H9 (cell line): Measurements from ENCODE around the gene AIG1. TPM values are rescaled to one million over a fixed set of nuclear protein-coding genes. Genes with fewer than 3 reads are reported as not detected.

Experiments used
- DNase-seq: peaks from one replicate; pipeline ENCODE4 v3.0.0-alpha.2; 2017
- H2AFZ ChIP-seq: one replicate; pipeline ENCODE4 v1.6.1; 2013; ENCODE audit warnings: mild to moderate bottlenecking, low read length, control low read depth, moderate library complexity
- H2AK5ac ChIP-seq: 2 replicates; pipeline ENCODE4 v1.6.1; 2013; ENCODE audit warnings: low read length, control low read depth, mixed read lengths; ENCODE audit not compliant: insufficient read length
- H2BK120ac ChIP-seq: one replicate; pipeline ENCODE4 v1.6.1; 2013; ENCODE audit warnings: low read depth, mild to moderate bottlenecking, low read length, control low read depth, inconsistent platforms; ENCODE audit not compliant: poor library complexity, severe bottlenecking
- H2BK12ac ChIP-seq: 2 replicates; pipeline ENCODE4 v1.6.1; 2013; ENCODE audit warnings: low read length, control low read depth, mixed read lengths, low read depth; ENCODE audit not compliant: insufficient read length
- H2BK15ac ChIP-seq: 2 replicates; pipeline ENCODE4 v1.6.1; 2013; ENCODE audit warnings: low read depth, low read length, control low read depth
- H2BK20ac ChIP-seq: one replicate; pipeline ENCODE4 v1.6.1; 2013; ENCODE audit warnings: low read depth, mild to moderate bottlenecking, low read length, control low read depth, inconsistent platforms; ENCODE audit not compliant: poor library complexity, severe bottlenecking
- H2BK5ac ChIP-seq: 2 replicates; pipeline ENCODE4 v1.6.1; 2013; ENCODE audit warnings: low read length, control low read depth, mixed read lengths; ENCODE audit not compliant: insufficient read length
- H3K14ac ChIP-seq: 2 replicates; pipeline ENCODE4 v1.6.1; 2013; ENCODE audit warnings: low read length, control low read depth; ENCODE audit not compliant: insufficient read depth
- H3K18ac ChIP-seq: 2 replicates; pipeline ENCODE4 v1.6.1; 2013; ENCODE audit warnings: low read depth, mild to moderate bottlenecking, mixed read lengths, low read length, control low read depth; ENCODE audit not compliant: insufficient read length
- H3K23ac ChIP-seq: 2 replicates; pipeline ENCODE4 v1.6.1; 2013; ENCODE audit warnings: low read length, control low read depth, mixed read lengths, low read depth; ENCODE audit not compliant: insufficient read length
- H3K23me2 ChIP-seq: 2 replicates; pipeline ENCODE4 v1.6.1; 2013; ENCODE audit warnings: low read depth, mild to moderate bottlenecking, mixed read lengths, low read length, control low read depth; ENCODE audit not compliant: insufficient read length, poor library complexity, severe bottlenecking
- H3K27ac ChIP-seq: 2 replicates; pipeline ENCODE4 v1.5.1; 2013; ENCODE audit warnings: low read length, control low read depth, mixed read lengths, low read depth; ENCODE audit not compliant: insufficient read length
- H3K27me3 ChIP-seq: 2 replicates; pipeline ENCODE4 v1.6.1; 2013; ENCODE audit warnings: low read length, control low read depth, inconsistent platforms; ENCODE audit not compliant: insufficient read depth
- H3K4ac ChIP-seq: 2 replicates; pipeline ENCODE4 v1.6.1; 2013; ENCODE audit warnings: low read depth, mild to moderate bottlenecking, control low read depth, inconsistent platforms, low read length, moderate library complexity
- H3K4me1 ChIP-seq: 2 replicates; pipeline ENCODE4 v1.6.1; 2013; ENCODE audit warnings: low read length, control low read depth, inconsistent platforms; ENCODE audit not compliant: insufficient read depth
- H3K4me2 ChIP-seq: 2 replicates; pipeline ENCODE4 v1.6.1; 2013; ENCODE audit warnings: low read length, control low read depth, mixed read lengths; ENCODE audit not compliant: insufficient read length, insufficient read depth
- H3K56ac ChIP-seq: 2 replicates; pipeline ENCODE4 v1.6.1; 2013; ENCODE audit warnings: low read depth, mild to moderate bottlenecking, mixed read lengths, low read length, control low read depth; ENCODE audit not compliant: insufficient read length
- H3K79me1 ChIP-seq: 2 replicates; pipeline ENCODE4 v1.6.1; 2013; ENCODE audit warnings: low read depth, mild to moderate bottlenecking, moderate library complexity, low read length, control low read depth, inconsistent platforms; ENCODE audit not compliant: insufficient read depth, poor library complexity, severe bottlenecking
- H3K79me2 ChIP-seq: 2 replicates; pipeline ENCODE4 v1.6.1; 2013; ENCODE audit warnings: low read length, control low read depth, inconsistent platforms; ENCODE audit not compliant: insufficient read depth
- H3K9ac ChIP-seq: 2 replicates; pipeline ENCODE4 v1.6.1; 2013; ENCODE audit warnings: low read length, control low read depth, mixed read lengths; ENCODE audit not compliant: insufficient read length; ENCODE audit errors: extremely low read depth
- H3K9me3 ChIP-seq: one replicate; pipeline ENCODE4 v1.6.1; 2013; ENCODE audit warnings: low read depth, low read length, inconsistent platforms; ENCODE audit not compliant: control insufficient read depth
- H3T11ph ChIP-seq: one replicate; pipeline ENCODE4 v1.6.1; 2013; ENCODE audit warnings: mild to moderate bottlenecking, low read length, control low read depth, inconsistent platforms
- H4K20me1 ChIP-seq: one replicate; pipeline ENCODE4 v1.6.1; 2013; ENCODE audit not compliant: control insufficient read depth, insufficient read length, insufficient read depth
- H4K5ac ChIP-seq: 2 replicates; pipeline ENCODE4 v1.6.1; 2013; ENCODE audit warnings: low read depth, mild to moderate bottlenecking, mixed read lengths, low read length, control low read depth; ENCODE audit not compliant: insufficient read length
- H4K8ac ChIP-seq: replicated peaks from 2 replicates; pipeline ENCODE4 v1.6.1; 2013; ENCODE audit warnings: low read length, control low read depth, mixed read lengths, low read depth; ENCODE audit not compliant: insufficient read length
- H4K91ac ChIP-seq: 2 replicates; pipeline ENCODE4 v1.6.1; 2013; ENCODE audit warnings: low read depth, mild to moderate bottlenecking, moderate library complexity, mixed read lengths, low read length, control low read depth; ENCODE audit not compliant: insufficient read length
- H3K27ac Mint-ChIP-seq, 3 experiments: 2 replicates in 2 of 3; 3 replicates in 1 of 3; pipeline ENCODE4 v1.8.0; 2020 to 2021; ENCODE audit warnings: mixed read lengths in 3 of 3, mild to moderate bottlenecking in 1 of 3, moderate library complexity in 1 of 3
- H3K27me3 Mint-ChIP-seq: 2 replicates; pipeline ENCODE4 v1.8.0; 2021; ENCODE audit warnings: low read depth, mild to moderate bottlenecking, moderate library complexity, mixed read lengths
- H3K36me3 Mint-ChIP-seq, 3 experiments: 2 replicates in 2 of 3; 3 replicates in 1 of 3; pipeline ENCODE4 v1.8.0; 2020 to 2021; ENCODE audit warnings: low read depth in 3 of 3, mixed read lengths in 3 of 3; ENCODE audit not compliant: insufficient read depth in 1 of 3
- H3K4me1 Mint-ChIP-seq, 2 experiments: 2 replicates each; pipeline ENCODE4 v1.8.0; 2020; ENCODE audit warnings: mixed read lengths in 2 of 2
- H3K4me3 Mint-ChIP-seq, 2 experiments: 2 replicates in 1 of 2; 3 replicates in 1 of 2; pipeline ENCODE4 v1.8.0; 2020 to 2021; ENCODE audit warnings: mild to moderate bottlenecking in 2 of 2, mixed read lengths in 2 of 2, moderate library complexity in 1 of 2
- H3K9me3 Mint-ChIP-seq, 2 experiments: 2 replicates in 1 of 2; 3 replicates in 1 of 2; pipeline ENCODE4 v1.8.0; 2020; ENCODE audit warnings: mild to moderate bottlenecking in 2 of 2, mixed read lengths in 2 of 2, moderate library complexity in 1 of 2
- CTCF ChIP-seq: fragments of 200-600 bp; sonication (generic); conservative IDR thresholded peaks from 3 replicates; pipeline ENCODE4 v1.8.0; 2021; ENCODE audit warnings: antibody characterized with exemption, mild to moderate bottlenecking
- WGBS: extraction: QIAGEN DNeasy Blood & Tissue Kit; methylation state at CpG from one replicate; pipeline ENCODE4 v1.1.7; 2013; ENCODE audit warnings: missing lambda C conversion rate, low lambda C conversion rate, mixed read lengths; ENCODE audit not compliant: insufficient read length; ENCODE audit errors: extremely low coverage; 5-methylcytosine and 5-hydroxymethylcytosine counted together
- total RNA-seq: library from RNA; stranded (reverse); gene quantifications from 2 replicates; pipeline ENCODE4 v1.2.1, GENCODE V29; 2021

AIG1 gene
- total RNA-seq, 1 experiment from 2014 or later, result 44.6 TPM

- Histone ChIP-seq H3T11ph (no peak overlapping the region), H3K27ac (no peak overlapping the region), H3K18ac (no peak overlapping the region), H3K56ac (no peak overlapping the region), H3K4ac (no peak overlapping the region), H3K14ac (no peak overlapping the region), H4K8ac (no peak overlapping the region), H2BK5ac (no peak overlapping the region), H2BK120ac (no peak overlapping the region), H4K20me1 (no peaks in the 10 kb centered on the region), H2AFZ (no peak overlapping the region), H3K27me3 (no peaks in the 10 kb centered on the region), H3K9ac (no peak overlapping the region), H4K5ac (no peak overlapping the region), H3K9me3 (no peaks in the 10 kb centered on the region), H3K4me1 (no peaks in the 10 kb centered on the region), H3K79me1 (no peaks in the 10 kb centered on the region), H4K91ac (no peak overlapping the region), H3K4me2 (no peak overlapping the region), H3K23me2 (no peaks in the 10 kb centered on the region), H2AK5ac (no peak overlapping the region), H2BK12ac (no peak overlapping the region), H3K23ac (no peak overlapping the region), H2BK20ac (no peak overlapping the region), H3K79me2 (no peaks in the 10 kb centered on the region), H2BK15ac (no peak overlapping the region)
- TF ChIP-seq CTCF, result no peak
- Mint-ChIP-seq H3K9me3 (peaks cover 0 to 4% of the 10 kb centered on the region in 2 experiments; a peak in 1 of 5 replicates), H3K4me3 (no peak overlapping the region), H3K36me3 (no peaks in the 10 kb centered on the region), H3K27me3 (no peaks in the 10 kb centered on the region), H3K27ac (no peak overlapping the region), H3K4me1 (0 out of 4 replicates have a peak, but pooled peaks cover 0 to under 1% of the 10 kb centered on the region in 2 experiments)
- no peak for DNase-seq
- no CpG with 5 or more reads among the region's 9 CpGs for WGBS
Measured at GRCh38 chr6:143034689-143035334, 25.9 kb upstream of the AIG1 start.
